PC-3 (cell line): Measurements from ENCODE around the gene NLN.

Source experiments
- EZH2 ChIP-seq: fragments of 300-600 bp; sonication (generic); IDR thresholded peaks from one replicate; pipeline ENCODE4 v1.6.1; 2017; ENCODE audit warnings: antibody characterized with exemption, mild to moderate bottlenecking, low read length; ENCODE audit not compliant: unreplicated experiment
- EZH2phosphoT487 ChIP-seq: fragments of 300-600 bp; sonication (generic); IDR thresholded peaks from 2 replicates; pipeline ENCODE4 v1.6.1; 2018; ENCODE audit warnings: mild to moderate bottlenecking, antibody characterized with exemption, low read length, borderline replicate concordance
- TF ChIP-seq, protein P1 (sequence below): fragments of 300-600 bp; sonication (generic); conservative IDR thresholded peaks from 2 replicates; pipeline ENCODE4 v1.5.1; 2017; ENCODE audit warnings: antibody characterized with exemption, low read depth, mild to moderate bottlenecking, low read length

- TF ChIP-seq, protein P1, sequence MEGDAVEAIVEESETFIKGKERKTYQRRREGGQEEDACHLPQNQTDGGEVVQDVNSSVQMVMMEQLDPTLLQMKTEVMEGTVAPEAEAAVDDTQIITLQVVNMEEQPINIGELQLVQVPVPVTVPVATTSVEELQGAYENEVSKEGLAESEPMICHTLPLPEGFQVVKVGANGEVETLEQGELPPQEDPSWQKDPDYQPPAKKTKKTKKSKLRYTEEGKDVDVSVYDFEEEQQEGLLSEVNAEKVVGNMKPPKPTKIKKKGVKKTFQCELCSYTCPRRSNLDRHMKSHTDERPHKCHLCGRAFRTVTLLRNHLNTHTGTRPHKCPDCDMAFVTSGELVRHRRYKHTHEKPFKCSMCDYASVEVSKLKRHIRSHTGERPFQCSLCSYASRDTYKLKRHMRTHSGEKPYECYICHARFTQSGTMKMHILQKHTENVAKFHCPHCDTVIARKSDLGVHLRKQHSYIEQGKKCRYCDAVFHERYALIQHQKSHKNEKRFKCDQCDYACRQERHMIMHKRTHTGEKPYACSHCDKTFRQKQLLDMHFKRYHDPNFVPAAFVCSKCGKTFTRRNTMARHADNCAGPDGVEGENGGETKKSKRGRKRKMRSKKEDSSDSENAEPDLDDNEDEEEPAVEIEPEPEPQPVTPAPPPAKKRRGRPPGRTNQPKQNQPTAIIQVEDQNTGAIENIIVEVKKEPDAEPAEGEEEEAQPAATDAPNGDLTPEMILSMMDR: no peak
- TF ChIP-seq EZH2 (no peak), EZH2phosphoT487 (no peak)
These were observed 43.6 kb downstream of the NLN start for GRCh38 chr5:65765582-65765981.
